Posterior vena cava (tissue), 2 donors: ENCODE data around the gene CD2BP2. TPM values are rescaled to one million over a fixed set of nuclear protein-coding genes. Genes with fewer than 3 reads are reported as not detected.

ENCODE experiments used
- total RNA-seq, 2 donors: library from RNA; stranded (reverse); fragmentation: NEBNext Ultra II Directional; extraction: Animal tissue kit (Norgen Biotek cat#: 25700); gene quantifications; one replicate each; pipeline ENCODE4 v1.2.1, GENCODE V29; 2021
- donor health status: DM: yes; HTN: yes; CAD: no.
- donor health status: DM: yes; HTN: yes; CAD: no.

CD2BP2 gene
- total RNA-seq, 2 donors from 2014 or later, result 47.9 to 54.2 TPM

Other genes with a start within 250 kb of the CD2BP2 start
- 1 to 10 TPM; 3.7 to 4.0 TPM for gene GDPD3, start 241.8 kb downstream of the CD2BP2 start, total RNA-seq
- 10 to 100 TPM; 77.9 to 84.2 TPM for gene MAPK3, start 232.1 kb downstream of the CD2BP2 start, total RNA-seq
- gene CORO1A, start 171.7 kb downstream of the CD2BP2 start, total RNA-seq, result 10 to 100 TPM; 38.1 to 49.8 TPM
- gene BOLA2B, start 161.6 kb downstream of the CD2BP2 start, total RNA-seq, result 10 to 100 TPM; 58.8 to 60.0 TPM
- gene SLX1A, start 161.4 kb downstream of the CD2BP2 start, total RNA-seq, result 10 to 100 TPM; 19.8 to 21.5 TPM
- gene SULT1A3, start 156.1 kb downstream of the CD2BP2 start, total RNA-seq, result 10 to 100 TPM; 10.0 to 12.9 TPM
- 10 to 100 TPM in 1 of 2 donors, 1 to 10 TPM in 1; 5.7 to 21.2 TPM for gene NPIPB13, start 106.8 kb downstream of the CD2BP2 start, total RNA-seq
- gene TBC1D10B, start 15.2 kb upstream of the CD2BP2 start, total RNA-seq, result 10 to 100 TPM; 27.8 to 29.8 TPM
- gene MYL11, start 19.5 kb upstream of the CD2BP2 start, total RNA-seq, result not detected
- 1 to 10 TPM; 1.6 to 3.0 TPM for gene SEPTIN1, start 27.3 kb upstream of the CD2BP2 start, total RNA-seq
- 1 to 10 TPM; 6.2 to 6.5 TPM for gene ZNF48, start 40.1 kb upstream of the CD2BP2 start, total RNA-seq
- 1 to 10 TPM; 5.6 to 6.1 TPM for gene ZNF771, start 52.3 kb upstream of the CD2BP2 start, total RNA-seq
- gene DCTPP1, start 74.7 kb upstream of the CD2BP2 start, total RNA-seq, result 10 to 100 TPM; 15.2 to 20.1 TPM
- gene SEPHS2, start 90.6 kb upstream of the CD2BP2 start, total RNA-seq, result 10 to 100 TPM; 31.5 to 32.5 TPM
- gene ITGAL, start 117.4 kb upstream of the CD2BP2 start, total RNA-seq, result 1 to 10 TPM; 4.6 to 8.5 TPM
- gene ZNF768, start 171.3 kb upstream of the CD2BP2 start, total RNA-seq, result 10 to 100 TPM; 21.9 to 27.3 TPM
- gene ZNF747, start 179.6 kb upstream of the CD2BP2 start, total RNA-seq, result 1 to 10 TPM; 9.6 to 9.8 TPM
- gene ZNF764, start 203.1 kb upstream of the CD2BP2 start, total RNA-seq, result 1 to 10 TPM; 6.0 to 6.5 TPM
- 10 to 100 TPM in 1 of 2 donors, 1 to 10 TPM in 1; 8.8 to 10.8 TPM for gene ZNF688, start 216.4 kb upstream of the CD2BP2 start, total RNA-seq
- gene ZNF785, start 230.4 kb upstream of the CD2BP2 start, total RNA-seq, result 10 to 100 TPM; 10.2 to 10.5 TPM